HG03060 (cell line): ENCODE measurements around the gene DOCK2.
"Not testable (repeated sequence)": the region's sequence is repeated elsewhere in the genome, so short reads cannot be mapped to it uniquely, and the experiment has no call there.

ENCODE experiments used
- ATAC-seq: cut with Tn5 transposase; IDR thresholded peaks from one replicate; pipeline ENCODE4 v1.9.1; 2021; ENCODE audit warnings: low read depth, moderate number of reproducible peaks; ENCODE audit not compliant: unreplicated experiment

DOCK2 gene

GRCh38 chr5:170070556-170071412 is 433.7 kb downstream of the DOCK2 start:
- ATAC-seq: no peak

GRCh38 chr5:170071748-170072147 is 434.7 kb downstream of the DOCK2 start:
- ATAC-seq: no peak

GRCh38 chr5:170075696-170076095 is 438.6 kb downstream of the DOCK2 start:
- ATAC-seq: no peak

GRCh38 chr5:170076211-170076610 is 439.1 kb downstream of the DOCK2 start:
- no peak for ATAC-seq

GRCh38 chr5:170076739-170077138 is 439.7 kb downstream of the DOCK2 start:
- ATAC-seq: no peak

GRCh38 chr5:170077526-170077925 is 440.5 kb downstream of the DOCK2 start:
- no peak for ATAC-seq

- no peak for ATAC-seq
Measured at GRCh38 chr5:170078458-170078857, 441.4 kb downstream of the DOCK2 start.

GRCh38 chr5:170078931-170079330 is 441.9 kb downstream of the DOCK2 start:
- no peak for ATAC-seq

GRCh38 chr5:170080217-170080616 is 443.1 kb downstream of the DOCK2 start:
- ATAC-seq: no peak

GRCh38 chr5:170080786-170081445 is 443.8 kb downstream of the DOCK2 start:
- no peak for ATAC-seq

GRCh38 chr5:170081616-170082015 is 444.5 kb downstream of the DOCK2 start:
- no peak for ATAC-seq

GRCh38 chr5:170082701-170083100 is 445.6 kb downstream of the DOCK2 start:
- no peak for ATAC-seq

- no peak for ATAC-seq
Measured at GRCh38 chr5:170087168-170087817, 450.2 kb downstream of the DOCK2 start.

GRCh38 chr5:170092455-170093101 is 455.5 kb downstream of the DOCK2 start:
- ATAC-seq: no peak

- not testable (repeated sequence) for ATAC-seq
Measured at GRCh38 chr5:170094329-170094728, 457.3 kb downstream of the DOCK2 start.

- no peak for ATAC-seq
Measured at GRCh38 chr5:170095646-170096045, 458.6 kb downstream of the DOCK2 start.

GRCh38 chr5:170097934-170098333 is 460.9 kb downstream of the DOCK2 start:
- no peak for ATAC-seq

- no peak for ATAC-seq
Measured at GRCh38 chr5:170100066-170100943, 463.2 kb downstream of the DOCK2 start.

GRCh38 chr5:170103447-170103846 is 466.4 kb downstream of the DOCK2 start:
- no peak for ATAC-seq

- no peak for ATAC-seq
Measured at GRCh38 chr5:170104299-170104698, 467.2 kb downstream of the DOCK2 start.
